GM12873 (cell line): ENCODE data around the gene TATDN2.

ENCODE experiments used
- TF ChIP-seq, protein P1 (sequence below): IDR thresholded peaks from 2 replicates; pipeline ENCODE4 v1.5.1; 2012; ENCODE audit warnings: low read depth, mild to moderate bottlenecking, moderate library complexity, low read length, control low read depth; ENCODE audit not compliant: insufficient read depth; ENCODE audit errors: missing control alignments

Gene TATDN2

DNA sequence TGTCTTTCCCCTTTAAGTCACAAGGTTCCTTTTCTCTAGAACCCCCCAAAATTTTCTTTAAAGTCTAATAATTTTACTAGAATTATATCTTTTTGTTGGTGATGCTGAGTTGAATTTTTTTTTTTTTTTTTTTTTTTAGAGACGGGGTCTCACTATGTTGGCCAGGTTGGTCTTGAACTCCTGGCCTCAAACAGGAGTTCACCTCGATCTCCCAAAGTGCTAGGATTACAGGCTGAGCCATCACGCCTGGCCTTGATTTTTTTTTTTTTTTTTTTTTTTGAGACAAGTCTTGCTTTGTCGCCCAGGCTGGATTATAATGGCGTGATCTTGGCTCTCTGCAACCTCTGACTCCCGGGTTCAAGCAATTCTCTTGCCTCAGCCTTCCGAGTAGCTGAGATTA, 60.4 kb downstream of the TATDN2 start:
- TF ChIP-seq, protein P1, sequence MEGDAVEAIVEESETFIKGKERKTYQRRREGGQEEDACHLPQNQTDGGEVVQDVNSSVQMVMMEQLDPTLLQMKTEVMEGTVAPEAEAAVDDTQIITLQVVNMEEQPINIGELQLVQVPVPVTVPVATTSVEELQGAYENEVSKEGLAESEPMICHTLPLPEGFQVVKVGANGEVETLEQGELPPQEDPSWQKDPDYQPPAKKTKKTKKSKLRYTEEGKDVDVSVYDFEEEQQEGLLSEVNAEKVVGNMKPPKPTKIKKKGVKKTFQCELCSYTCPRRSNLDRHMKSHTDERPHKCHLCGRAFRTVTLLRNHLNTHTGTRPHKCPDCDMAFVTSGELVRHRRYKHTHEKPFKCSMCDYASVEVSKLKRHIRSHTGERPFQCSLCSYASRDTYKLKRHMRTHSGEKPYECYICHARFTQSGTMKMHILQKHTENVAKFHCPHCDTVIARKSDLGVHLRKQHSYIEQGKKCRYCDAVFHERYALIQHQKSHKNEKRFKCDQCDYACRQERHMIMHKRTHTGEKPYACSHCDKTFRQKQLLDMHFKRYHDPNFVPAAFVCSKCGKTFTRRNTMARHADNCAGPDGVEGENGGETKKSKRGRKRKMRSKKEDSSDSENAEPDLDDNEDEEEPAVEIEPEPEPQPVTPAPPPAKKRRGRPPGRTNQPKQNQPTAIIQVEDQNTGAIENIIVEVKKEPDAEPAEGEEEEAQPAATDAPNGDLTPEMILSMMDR = no peak

GRCh38 chr3:10309736-10310135, 61.5 kb downstream of the TATDN2 start:
- TF ChIP-seq, protein P1 = no peak

DNA sequence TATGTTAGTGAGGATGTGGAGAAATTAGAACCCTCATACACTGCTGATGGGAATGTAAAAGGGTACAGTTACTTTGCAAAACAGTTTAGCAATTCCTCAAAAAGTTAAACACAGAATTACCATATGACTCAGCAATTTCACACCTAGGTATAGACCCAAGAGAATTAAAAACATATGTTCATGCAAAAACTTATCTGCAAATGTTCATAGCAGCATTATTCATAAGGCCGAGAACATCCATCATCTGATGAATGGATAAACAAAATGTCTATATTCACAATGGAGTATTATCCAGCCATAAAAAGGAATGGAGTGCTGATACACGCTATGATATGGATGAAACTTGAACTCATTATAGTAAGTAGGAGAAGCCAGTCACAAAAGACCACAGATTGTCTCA, 62.3 kb downstream of the TATDN2 start:
- TF ChIP-seq, protein P1 = no peak

DNA sequence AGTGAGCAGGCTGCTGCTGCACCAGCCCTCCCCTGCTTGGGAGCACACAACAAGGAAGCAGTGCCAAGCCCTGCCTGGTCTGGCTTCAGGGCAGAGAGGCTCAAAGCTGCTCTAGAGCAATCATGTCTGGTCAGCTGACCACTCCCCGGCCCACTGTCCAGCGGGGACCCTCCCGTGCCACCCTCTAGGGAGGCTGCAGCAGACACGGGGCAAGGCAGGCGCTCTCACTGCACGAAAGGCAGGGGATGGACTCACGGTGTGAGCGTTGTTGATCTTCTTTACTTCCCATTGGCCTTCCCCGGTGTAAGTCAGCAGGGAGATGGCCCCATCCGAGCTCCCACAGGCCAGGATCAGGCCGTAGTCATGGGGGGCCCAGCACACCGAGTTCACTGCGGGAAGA, 63.5 kb downstream of the TATDN2 start:
- TF ChIP-seq, protein P1 = no peak

DNA sequence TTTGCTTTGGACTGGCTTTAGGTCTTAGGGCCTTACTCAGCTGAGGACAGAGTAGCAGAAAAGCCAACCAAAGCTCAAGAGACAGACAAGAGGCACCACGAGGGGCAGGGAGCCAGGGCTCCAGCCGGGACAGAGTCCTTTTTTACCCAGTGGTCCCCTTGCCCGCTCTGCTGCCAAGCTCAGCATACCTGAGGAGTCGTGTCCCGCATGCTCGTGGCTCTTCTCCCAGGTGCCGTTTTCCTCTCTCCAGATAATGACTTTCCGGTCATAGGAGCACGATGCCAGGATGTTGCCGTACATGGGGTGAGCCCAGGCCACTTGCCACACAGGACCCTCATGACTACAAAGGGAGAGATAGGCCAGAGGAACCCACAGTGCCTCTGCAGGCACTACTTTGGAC, 64.1 kb downstream of the TATDN2 start:
- TF ChIP-seq, protein P1 = no peak

- TF ChIP-seq, protein P1 = no peak
Measured at GRCh38 chr3:10312861-10313260, 64.6 kb downstream of the TATDN2 start.

DNA sequence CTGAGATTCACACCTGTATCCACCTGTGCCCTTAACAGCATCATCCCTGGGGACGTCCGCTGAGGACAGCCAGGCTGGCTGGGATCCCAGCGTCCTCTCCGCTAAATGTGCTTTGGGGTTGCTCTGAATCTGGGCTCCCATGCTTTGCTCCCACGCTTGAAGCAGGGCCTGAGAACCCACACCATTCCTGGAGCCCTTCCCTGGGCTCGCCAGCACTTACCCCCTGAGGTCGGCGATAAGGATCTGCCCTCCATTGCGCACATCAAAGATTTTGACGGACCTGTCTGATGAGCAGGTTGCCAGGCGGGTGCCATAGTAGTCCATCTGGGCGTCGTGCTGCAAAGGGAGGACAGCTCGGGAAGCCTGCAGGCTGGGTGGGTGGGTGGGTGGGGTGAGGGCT, 66.8 kb downstream of the TATDN2 start:
- TF ChIP-seq, protein P1 = no peak

GRCh38 chr3:10315771-10316344, 67.6 kb downstream of the TATDN2 start:
- TF ChIP-seq, protein P1 = no peak
